HepG2 (cell line): Measurements from ENCODE around the gene TTLL1. TPM values are rescaled to one million over a fixed set of nuclear protein-coding genes. Genes with fewer than 3 reads are reported as not detected.

Experiments
- FOXO1 ChIP-seq: sonication (generic); formaldehyde crosslinking; IDR thresholded peaks from 2 replicates; pipeline ENCODE4 v1.4.0; 2020; ENCODE audit warnings: missing genetic modification reagents
- MAZ ChIP-seq, 2 experiments: sonication (generic) in 1 of 2; formaldehyde crosslinking in 1 of 2; IDR thresholded peaks; 2 replicates each; pipeline versions ENCODE4 v1.5.0 to v1.6.1; 2012 to 2020; ENCODE audit warnings: low read depth in 2 of 2, mild to moderate bottlenecking in 2 of 2, borderline replicate concordance in 1 of 2, improper control_type of control experiment in 1 of 2, low read length in 1 of 2, missing genetic modification reagents in 1 of 2, moderate library complexity in 1 of 2
- PAWR ChIP-seq: sonication (generic); formaldehyde crosslinking; IDR thresholded peaks from 2 replicates; pipeline ENCODE4 v1.4.0; 2020; ENCODE audit warnings: missing genetic modification reagents, mild to moderate bottlenecking, borderline replicate concordance
- ZNF235 ChIP-seq: sonication (generic); formaldehyde crosslinking; IDR thresholded peaks from 2 replicates; pipeline ENCODE4 v1.8.1; 2023; ENCODE audit warnings: mild to moderate bottlenecking, missing genetic modification reagents, borderline replicate concordance
- ZNF256 ChIP-seq: sonication (generic); formaldehyde crosslinking; conservative IDR thresholded peaks from 2 replicates; pipeline ENCODE4 v1.4.0; 2020; ENCODE audit warnings: missing genetic modification reagents
- ZNF263 ChIP-seq: sonication (generic); formaldehyde crosslinking; IDR thresholded peaks from 2 replicates; pipeline ENCODE4 v1.4.0; 2020; ENCODE audit warnings: missing genetic modification reagents
- ZNF326 ChIP-seq: sonication (generic); formaldehyde crosslinking; IDR thresholded peaks from 2 replicates; pipeline ENCODE4 v1.4.0; 2020; ENCODE audit warnings: missing genetic modification reagents, borderline replicate concordance
- ZNF33A ChIP-seq: sonication (generic); formaldehyde crosslinking; IDR thresholded peaks from 2 replicates; pipeline ENCODE4 v1.5.1; 2020; ENCODE audit warnings: missing genetic modification reagents, mild to moderate bottlenecking, moderate library complexity, borderline replicate concordance
- ZNF468 ChIP-seq: sonication (generic); formaldehyde crosslinking; IDR thresholded peaks from 2 replicates; pipeline ENCODE4 v1.8.0; 2022; ENCODE audit warnings: mild to moderate bottlenecking, moderate library complexity, missing genetic modification reagents
- ZNF577 ChIP-seq: sonication (generic); formaldehyde crosslinking; IDR thresholded peaks from 2 replicates; pipeline ENCODE4 v1.4.0; 2020; ENCODE audit warnings: mild to moderate bottlenecking, low read depth, missing genetic modification reagents, borderline replicate concordance
- ZNF703 ChIP-seq: sonication (generic); formaldehyde crosslinking; IDR thresholded peaks from 2 replicates; pipeline ENCODE4 v1.5.1; 2020; ENCODE audit warnings: missing genetic modification reagents, mild to moderate bottlenecking, moderate library complexity, borderline replicate concordance
- ZNF878 ChIP-seq: sonication (generic); formaldehyde crosslinking; IDR thresholded peaks from 2 replicates; pipeline ENCODE4 v1.8.1; 2023; ENCODE audit warnings: mild to moderate bottlenecking, missing genetic modification reagents, moderate library complexity
- polyA plus RNA-seq, 8 experiments: library from polyadenylated mRNA; depleted of rRNA in 3 of 8; stranded (reverse) in 7 of 8; unstranded in 1 of 8; fragments of >200 nt; fragmentation: Illumina TruSeq in 4 of 8; extraction: Trizol in 4 of 8; gene quantifications; 2 replicates each; pipeline versions ENCODE4 v1.2.1 to v1.2.3, GENCODE V29; 2011 to 2016; ENCODE audit warnings: low read depth in 4 of 8, missing spikeins in 1 of 8, mixed read lengths in 1 of 8; ENCODE audit not compliant: insufficient read depth in 1 of 8
- total RNA-seq, 5 experiments: library from RNA; depleted of rRNA; stranded (reverse); fragments of >200 nt; fragmentation: Illumina TruSeq; extraction: Trizol; gene quantifications; 2 replicates each; pipeline ENCODE4 v1.2.3, GENCODE V29; 2016; ENCODE audit warnings: low read depth in 1 of 5
- TF ChIP-seq, protein P1 (sequence below): sonication (generic); formaldehyde crosslinking; IDR thresholded peaks from 2 replicates; pipeline ENCODE4 v1.5.1; 2020; ENCODE audit warnings: missing genetic modification reagents, mild to moderate bottlenecking, borderline replicate concordance
- TF ChIP-seq, protein P2 (sequence below): sonication (generic); formaldehyde crosslinking; IDR thresholded peaks from 2 replicates; pipeline ENCODE4 v1.5.0; 2020; ENCODE audit warnings: missing genetic modification reagents
- TF ChIP-seq, protein P3 (sequence below): sonication (generic); formaldehyde crosslinking; IDR thresholded peaks from 2 replicates; pipeline ENCODE4 v1.8.1; 2023; ENCODE audit warnings: mild to moderate bottlenecking, missing genetic modification reagents
- TF ChIP-seq, protein P4 (sequence below): sonication (generic); formaldehyde crosslinking; IDR thresholded peaks from 2 replicates; pipeline ENCODE4 v1.4.0; 2020; ENCODE audit warnings: mild to moderate bottlenecking, missing genetic modification reagents, borderline replicate concordance
- TF ChIP-seq, protein P5 (sequence below): sonication (generic); formaldehyde crosslinking; IDR thresholded peaks from 2 replicates; pipeline ENCODE4 v1.5.0; 2020; ENCODE audit warnings: missing genetic modification reagents, mild to moderate bottlenecking, borderline replicate concordance
- TF ChIP-seq, protein P6 (sequence below): sonication (generic); formaldehyde crosslinking; IDR thresholded peaks from 2 replicates; pipeline ENCODE4 v1.4.0; 2020; ENCODE audit warnings: missing genetic modification reagents

The TTLL1 gene
- total and polyA plus RNA-seq, 2 of the 13 experiments (the other 11 are each of a cell fraction or from before 2014, with no cell fraction given), result 1.6 to 5.3 TPM

DNA sequence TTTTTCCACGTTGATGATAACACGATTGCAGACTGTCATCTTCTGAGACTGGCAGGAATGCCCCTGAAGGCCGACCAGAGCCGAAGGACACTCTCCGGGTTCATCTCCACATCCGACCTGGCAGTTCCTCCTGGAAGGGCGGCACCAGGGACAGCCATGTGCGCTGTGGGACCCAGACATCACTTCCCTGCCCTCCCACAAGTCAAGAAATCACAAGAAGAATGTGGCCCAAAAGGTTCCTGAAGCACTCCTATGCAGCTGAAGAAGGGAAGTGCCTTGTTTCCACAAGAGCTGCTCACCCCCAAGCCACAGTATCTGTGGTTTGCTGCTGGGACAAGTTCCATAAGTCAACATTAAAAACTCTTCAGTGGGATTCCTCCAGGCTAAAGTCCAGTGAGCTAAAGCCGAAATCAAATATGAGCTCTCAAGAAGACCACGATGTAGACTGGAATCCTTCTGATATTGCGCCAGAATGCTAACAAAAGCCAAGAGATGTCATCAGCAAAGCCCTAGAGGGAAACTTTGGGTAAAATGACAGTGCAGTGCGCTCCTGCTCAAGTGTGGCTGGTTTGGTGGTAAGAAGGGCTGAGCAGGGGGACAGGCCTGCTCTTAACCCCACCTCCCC, 95.4 kb downstream of the TTLL1 start (continued):
- TF ChIP-seq, protein P1, sequence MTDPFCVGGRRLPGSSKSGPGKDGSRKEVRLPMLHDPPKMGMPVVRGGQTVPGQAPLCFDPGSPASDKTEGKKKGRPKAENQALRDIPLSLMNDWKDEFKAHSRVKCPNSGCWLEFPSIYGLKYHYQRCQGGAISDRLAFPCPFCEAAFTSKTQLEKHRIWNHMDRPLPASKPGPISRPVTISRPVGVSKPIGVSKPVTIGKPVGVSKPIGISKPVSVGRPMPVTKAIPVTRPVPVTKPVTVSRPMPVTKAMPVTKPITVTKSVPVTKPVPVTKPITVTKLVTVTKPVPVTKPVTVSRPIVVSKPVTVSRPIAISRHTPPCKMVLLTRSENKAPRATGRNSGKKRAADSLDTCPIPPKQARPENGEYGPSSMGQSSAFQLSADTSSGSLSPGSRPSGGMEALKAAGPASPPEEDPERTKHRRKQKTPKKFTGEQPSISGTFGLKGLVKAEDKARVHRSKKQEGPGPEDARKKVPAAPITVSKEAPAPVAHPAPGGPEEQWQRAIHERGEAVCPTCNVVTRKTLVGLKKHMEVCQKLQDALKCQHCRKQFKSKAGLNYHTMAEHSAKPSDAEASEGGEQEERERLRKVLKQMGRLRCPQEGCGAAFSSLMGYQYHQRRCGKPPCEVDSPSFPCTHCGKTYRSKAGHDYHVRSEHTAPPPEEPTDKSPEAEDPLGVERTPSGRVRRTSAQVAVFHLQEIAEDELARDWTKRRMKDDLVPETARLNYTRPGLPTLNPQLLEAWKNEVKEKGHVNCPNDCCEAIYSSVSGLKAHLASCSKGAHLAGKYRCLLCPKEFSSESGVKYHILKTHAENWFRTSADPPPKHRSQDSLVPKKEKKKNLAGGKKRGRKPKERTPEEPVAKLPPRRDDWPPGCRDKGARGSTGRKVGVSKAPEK, result no peak
- TF ChIP-seq ZNF703 (CRISPR knock-in tag) (no peak), PAWR (CRISPR knock-in tag) (no peak), ZNF577 (CRISPR knock-in tag) (no peak), ZNF263 (CRISPR knock-in tag) (peak; percentile 72; the same call in 1 of the 2 replicates), ZNF326 (CRISPR knock-in tag) (no peak), ZNF468 (no peak), ZNF878 (CRISPR knock-in tag) (no peak), FOXO1 (CRISPR knock-in tag) (peak; percentile 37), ZNF235 (CRISPR knock-in tag) (no peak), MAZ (IDR thresholded peaks at IDR 0.05; ENCODE audit: borderline replicate concordance, low read depth, low read length) (no peak), MAZ (CRISPR knock-in tag; IDR thresholded peaks at IDR 0.05; ENCODE audit: low read depth) (peak; percentile 76), ZNF33A (no peak), ZNF256 (no peak)
- TF ChIP-seq, protein P2, sequence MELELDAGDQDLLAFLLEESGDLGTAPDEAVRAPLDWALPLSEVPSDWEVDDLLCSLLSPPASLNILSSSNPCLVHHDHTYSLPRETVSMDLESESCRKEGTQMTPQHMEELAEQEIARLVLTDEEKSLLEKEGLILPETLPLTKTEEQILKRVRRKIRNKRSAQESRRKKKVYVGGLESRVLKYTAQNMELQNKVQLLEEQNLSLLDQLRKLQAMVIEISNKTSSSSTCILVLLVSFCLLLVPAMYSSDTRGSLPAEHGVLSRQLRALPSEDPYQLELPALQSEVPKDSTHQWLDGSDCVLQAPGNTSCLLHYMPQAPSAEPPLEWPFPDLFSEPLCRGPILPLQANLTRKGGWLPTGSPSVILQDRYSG (CRISPR knock-in tag), result no peak
- TF ChIP-seq, protein P3, sequence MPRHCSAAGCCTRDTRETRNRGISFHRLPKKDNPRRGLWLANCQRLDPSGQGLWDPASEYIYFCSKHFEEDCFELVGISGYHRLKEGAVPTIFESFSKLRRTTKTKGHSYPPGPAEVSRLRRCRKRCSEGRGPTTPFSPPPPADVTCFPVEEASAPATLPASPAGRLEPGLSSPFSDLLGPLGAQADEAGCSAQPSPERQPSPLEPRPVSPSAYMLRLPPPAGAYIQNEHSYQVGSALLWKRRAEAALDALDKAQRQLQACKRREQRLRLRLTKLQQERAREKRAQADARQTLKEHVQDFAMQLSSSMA, result no peak
- TF ChIP-seq, protein P4, sequence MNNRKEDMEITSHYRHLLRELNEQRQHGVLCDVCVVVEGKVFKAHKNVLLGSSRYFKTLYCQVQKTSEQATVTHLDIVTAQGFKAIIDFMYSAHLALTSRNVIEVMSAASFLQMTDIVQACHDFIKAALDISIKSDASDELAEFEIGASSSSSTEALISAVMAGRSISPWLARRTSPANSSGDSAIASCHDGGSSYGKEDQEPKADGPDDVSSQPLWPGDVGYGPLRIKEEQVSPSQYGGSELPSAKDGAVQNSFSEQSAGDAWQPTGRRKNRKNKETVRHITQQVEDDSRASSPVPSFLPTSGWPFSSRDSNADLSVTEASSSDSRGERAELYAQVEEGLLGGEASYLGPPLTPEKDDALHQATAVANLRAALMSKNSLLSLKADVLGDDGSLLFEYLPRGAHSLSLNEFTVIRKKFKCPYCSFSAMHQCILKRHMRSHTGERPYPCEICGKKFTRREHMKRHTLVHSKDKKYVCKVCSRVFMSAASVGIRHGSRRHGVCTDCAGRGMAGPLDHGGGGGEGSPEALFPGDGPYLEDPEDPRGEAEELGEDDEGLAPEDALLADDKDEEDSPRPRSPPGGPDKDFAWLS (CRISPR knock-in tag), result no peak
- TF ChIP-seq, protein P5, sequence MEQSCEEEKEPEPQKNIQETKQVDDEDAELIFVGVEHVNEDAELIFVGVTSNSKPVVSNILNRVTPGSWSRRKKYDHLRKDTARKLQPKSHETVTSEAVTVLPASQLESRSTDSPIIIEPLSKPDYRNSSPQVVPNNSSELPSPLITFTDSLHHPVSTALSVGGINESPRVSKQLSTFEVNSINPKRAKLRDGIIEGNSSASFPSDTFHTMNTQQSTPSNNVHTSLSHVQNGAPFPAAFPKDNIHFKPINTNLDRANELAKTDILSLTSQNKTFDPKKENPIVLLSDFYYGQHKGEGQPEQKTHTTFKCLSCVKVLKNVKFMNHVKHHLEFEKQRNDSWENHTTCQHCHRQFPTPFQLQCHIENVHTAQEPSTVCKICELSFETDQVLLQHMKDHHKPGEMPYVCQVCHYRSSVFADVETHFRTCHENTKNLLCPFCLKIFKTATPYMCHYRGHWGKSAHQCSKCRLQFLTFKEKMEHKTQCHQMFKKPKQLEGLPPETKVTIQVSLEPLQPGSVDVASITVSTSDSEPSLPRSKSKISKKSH, result no peak
- TF ChIP-seq, protein P6, sequence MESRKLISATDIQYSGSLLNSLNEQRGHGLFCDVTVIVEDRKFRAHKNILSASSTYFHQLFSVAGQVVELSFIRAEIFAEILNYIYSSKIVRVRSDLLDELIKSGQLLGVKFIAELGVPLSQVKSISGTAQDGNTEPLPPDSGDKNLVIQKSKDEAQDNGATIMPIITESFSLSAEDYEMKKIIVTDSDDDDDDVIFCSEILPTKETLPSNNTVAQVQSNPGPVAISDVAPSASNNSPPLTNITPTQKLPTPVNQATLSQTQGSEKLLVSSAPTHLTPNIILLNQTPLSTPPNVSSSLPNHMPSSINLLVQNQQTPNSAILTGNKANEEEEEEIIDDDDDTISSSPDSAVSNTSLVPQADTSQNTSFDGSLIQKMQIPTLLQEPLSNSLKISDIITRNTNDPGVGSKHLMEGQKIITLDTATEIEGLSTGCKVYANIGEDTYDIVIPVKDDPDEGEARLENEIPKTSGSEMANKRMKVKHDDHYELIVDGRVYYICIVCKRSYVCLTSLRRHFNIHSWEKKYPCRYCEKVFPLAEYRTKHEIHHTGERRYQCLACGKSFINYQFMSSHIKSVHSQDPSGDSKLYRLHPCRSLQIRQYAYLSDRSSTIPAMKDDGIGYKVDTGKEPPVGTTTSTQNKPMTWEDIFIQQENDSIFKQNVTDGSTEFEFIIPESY (CRISPR knock-in tag), result no peak
